HG03442 (cell line): ENCODE data around the gene MAEA.
"Not testable (repeated sequence)": the region's sequence is repeated elsewhere in the genome, so short reads cannot be mapped to it uniquely, and the experiment has no call there.

Source experiments
- ATAC-seq: cut with Tn5 transposase; IDR thresholded peaks from one replicate; pipeline ENCODE4 v1.9.1; 2021; ENCODE audit warnings: mild to moderate bottlenecking, moderate library complexity; ENCODE audit not compliant: unreplicated experiment

The MAEA gene

GRCh38 chr4:1318488-1319213 is 29.0 kb downstream of the MAEA start:
- ATAC-seq = no peak

GRCh38 chr4:1321486-1321885 is 31.8 kb downstream of the MAEA start:
- no peak for ATAC-seq

GRCh38 chr4:1321946-1322650 is 32.4 kb downstream of the MAEA start:
- ATAC-seq = no peak

DNA sequence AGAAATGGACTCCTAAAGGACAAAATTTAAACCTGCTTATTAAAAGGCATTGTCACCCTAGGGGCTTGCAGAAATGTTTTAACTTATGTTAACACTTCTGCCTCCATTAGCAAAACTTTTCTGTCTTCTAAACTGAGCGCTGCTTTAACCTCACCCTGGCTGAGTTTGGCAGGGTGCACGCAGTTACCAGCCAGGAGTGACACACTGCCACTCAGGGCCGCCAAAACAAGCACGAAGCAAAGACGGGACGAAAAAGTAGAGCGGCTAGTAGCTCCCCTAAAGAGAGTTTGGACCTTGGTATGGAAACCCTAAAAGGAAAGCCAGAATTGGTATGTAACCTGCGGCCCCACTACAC is 33.6 kb downstream of the MAEA start:
- no peak for ATAC-seq

- ATAC-seq = no peak
Observed at GRCh38 chr4:1323635-1324442, 34.1 kb downstream of the MAEA start.

GRCh38 chr4:1324443-1325175 is 34.9 kb downstream of the MAEA start:
- ATAC-seq = not testable (repeated sequence)

DNA sequence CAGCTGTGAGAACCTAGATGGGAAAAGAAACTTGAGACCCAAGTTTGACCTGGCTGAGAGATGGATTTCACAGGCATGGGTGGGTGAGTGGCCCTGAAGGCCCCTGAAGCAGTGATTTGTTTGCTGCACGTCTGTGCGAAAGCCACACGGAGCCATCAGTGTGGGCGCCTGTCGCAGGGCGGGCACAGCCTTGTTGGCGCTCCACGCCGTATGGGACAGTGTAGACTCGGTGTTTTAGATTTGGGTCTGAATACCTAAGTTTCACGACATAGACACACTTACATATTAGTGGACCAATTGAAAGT is 35.4 kb downstream of the MAEA start:
- no peak for ATAC-seq

DNA sequence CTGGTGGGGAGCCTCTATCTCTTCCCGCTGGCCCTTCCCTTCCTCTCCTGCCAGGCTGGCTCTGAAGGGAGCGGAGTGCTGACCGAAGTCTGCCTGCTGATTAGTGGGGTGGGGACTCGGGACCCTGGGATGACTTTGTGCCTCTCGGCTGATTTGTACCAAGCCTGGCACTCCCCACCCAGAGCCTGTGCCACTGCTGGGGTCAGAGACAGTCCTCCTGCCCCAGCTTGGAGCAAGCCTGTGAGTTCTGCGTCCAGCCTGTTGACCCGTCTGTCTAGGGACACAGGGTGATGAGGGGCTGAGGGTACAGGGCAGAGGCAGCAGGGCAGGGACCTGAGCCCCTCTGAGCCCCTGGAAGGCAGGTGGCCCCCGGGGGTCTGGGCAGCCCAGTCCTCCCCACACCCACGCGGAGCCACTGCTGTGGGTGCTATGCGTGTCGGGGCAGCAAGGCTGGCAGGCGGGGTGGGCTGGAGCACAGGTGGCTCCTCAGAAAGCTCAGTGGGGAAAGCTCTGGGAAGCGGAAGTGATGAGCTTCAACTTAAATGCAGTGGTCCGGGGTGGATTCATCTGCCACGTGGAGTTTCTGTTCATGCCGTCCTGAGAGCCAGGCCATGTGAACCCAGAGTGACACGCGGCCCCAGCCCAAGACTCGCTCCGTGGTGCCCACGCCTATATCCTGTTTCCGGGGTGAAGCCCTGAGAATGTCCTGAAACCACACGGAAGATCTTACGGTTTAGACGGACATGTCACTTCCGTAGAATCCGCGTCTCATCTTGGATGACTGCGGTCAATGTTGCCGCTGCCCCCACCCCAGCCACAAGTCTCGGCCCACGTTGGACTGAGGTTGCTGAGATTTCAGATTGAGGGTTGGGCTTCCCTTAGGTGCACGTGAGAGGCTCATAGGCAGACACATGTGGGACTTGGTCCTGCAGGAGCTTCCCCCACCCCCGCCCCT is 36.3 kb downstream of the MAEA start:
- no peak for ATAC-seq

DNA sequence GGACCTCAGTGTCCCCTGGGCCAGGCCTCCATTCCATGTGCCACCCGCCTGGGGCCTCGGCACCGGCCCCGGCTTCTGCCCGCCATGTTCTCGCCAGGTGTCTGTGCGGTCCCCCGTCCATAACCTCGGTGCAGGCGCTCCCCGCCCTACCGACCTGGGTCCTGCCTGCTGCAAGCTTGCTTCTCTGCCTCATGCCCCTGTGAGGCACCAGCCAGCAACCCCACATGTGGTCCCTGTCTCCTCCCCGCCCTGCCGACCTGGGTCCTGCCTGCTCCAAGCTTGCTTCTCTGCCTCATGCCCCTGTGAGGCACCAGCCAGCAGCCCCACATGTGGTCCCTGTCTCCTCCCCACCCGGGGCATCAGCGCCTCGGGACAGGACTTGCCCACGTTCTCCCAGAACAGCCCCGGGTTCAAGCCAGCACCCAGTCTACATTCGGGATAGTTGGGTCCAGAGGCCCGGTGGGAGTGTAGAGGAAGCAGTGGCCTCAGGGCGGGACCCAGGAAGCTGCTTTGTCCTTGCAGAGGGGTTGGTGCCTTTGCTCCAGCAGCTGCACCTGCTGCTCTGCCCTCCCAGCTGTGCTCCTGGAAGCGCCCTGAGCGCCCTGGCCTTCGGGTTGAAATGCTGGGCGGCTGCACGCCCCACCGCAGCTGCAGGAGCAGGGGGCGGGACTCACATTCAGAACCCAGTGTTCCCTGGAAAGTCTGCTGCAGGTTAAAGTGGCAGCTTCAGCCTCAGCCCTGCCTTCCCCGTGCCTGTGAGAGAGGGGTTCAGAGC is 37.2 kb downstream of the MAEA start:
- ATAC-seq = no peak

DNA sequence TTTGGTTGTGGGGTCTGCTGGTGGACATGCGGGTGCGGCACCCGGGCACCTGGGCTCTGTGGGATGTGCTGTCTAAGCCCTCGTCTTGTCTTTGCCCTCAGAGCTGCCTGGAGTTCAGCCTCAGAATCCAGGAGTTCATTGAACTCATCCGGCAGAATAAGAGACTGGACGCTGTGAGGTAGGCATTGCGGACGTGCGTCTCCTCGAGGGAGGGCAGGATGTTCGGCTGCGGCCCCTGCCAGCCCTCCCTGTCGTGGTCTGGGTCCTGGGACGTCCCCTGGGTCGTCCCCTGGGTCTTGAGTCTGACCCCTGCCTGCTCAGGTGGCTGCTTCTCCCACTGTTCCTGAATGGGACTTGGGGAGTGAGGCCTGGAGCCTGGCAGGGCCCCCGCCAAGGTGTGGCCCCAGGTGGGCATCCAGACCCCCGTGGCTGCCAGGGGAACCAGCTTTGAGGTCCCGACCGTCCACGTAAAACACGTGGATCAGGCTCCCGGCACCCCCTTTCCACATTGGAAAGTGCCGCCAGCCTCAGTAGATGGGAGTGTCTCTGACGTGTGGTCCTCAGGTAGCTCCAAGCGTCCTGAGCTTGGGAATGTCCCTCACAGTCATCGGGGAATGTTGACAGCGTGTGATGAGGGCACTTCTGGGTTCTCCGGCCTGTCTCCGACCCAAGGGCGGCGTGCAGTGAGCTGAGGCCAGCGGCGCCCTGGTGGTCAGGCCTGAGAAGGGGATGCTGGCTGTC is 38.0 kb downstream of the MAEA start:
- ATAC-seq = no peak

GRCh38 chr4:1328267-1329155 is 38.8 kb downstream of the MAEA start:
- no peak for ATAC-seq

- ATAC-seq = no peak
Observed at GRCh38 chr4:1329408-1330371, 40.0 kb downstream of the MAEA start.

- no peak for ATAC-seq
Observed at GRCh38 chr4:1330761-1331590, 41.3 kb downstream of the MAEA start.

- no peak for ATAC-seq
Observed at GRCh38 chr4:1331591-1332353, 42.1 kb downstream of the MAEA start.

- no peak for ATAC-seq
Observed at GRCh38 chr4:1332686-1333085, 43.0 kb downstream of the MAEA start.
